Measurements from ENCODE around the gene ZMIZ2.

The ZMIZ2 gene

GRCh38 chr7:44733708-44734481, 14.8 kb upstream of the ZMIZ2 start:
- TF ChIP-seq, protein P1, sequence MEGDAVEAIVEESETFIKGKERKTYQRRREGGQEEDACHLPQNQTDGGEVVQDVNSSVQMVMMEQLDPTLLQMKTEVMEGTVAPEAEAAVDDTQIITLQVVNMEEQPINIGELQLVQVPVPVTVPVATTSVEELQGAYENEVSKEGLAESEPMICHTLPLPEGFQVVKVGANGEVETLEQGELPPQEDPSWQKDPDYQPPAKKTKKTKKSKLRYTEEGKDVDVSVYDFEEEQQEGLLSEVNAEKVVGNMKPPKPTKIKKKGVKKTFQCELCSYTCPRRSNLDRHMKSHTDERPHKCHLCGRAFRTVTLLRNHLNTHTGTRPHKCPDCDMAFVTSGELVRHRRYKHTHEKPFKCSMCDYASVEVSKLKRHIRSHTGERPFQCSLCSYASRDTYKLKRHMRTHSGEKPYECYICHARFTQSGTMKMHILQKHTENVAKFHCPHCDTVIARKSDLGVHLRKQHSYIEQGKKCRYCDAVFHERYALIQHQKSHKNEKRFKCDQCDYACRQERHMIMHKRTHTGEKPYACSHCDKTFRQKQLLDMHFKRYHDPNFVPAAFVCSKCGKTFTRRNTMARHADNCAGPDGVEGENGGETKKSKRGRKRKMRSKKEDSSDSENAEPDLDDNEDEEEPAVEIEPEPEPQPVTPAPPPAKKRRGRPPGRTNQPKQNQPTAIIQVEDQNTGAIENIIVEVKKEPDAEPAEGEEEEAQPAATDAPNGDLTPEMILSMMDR (IDR thresholded peaks at IDR 0.05; ENCODE audit: low read depth, low read length): no peak
- H3K4me3 ChIP-seq (ENCODE audit: low read depth, low read length): no peak overlapping the region

DNA sequence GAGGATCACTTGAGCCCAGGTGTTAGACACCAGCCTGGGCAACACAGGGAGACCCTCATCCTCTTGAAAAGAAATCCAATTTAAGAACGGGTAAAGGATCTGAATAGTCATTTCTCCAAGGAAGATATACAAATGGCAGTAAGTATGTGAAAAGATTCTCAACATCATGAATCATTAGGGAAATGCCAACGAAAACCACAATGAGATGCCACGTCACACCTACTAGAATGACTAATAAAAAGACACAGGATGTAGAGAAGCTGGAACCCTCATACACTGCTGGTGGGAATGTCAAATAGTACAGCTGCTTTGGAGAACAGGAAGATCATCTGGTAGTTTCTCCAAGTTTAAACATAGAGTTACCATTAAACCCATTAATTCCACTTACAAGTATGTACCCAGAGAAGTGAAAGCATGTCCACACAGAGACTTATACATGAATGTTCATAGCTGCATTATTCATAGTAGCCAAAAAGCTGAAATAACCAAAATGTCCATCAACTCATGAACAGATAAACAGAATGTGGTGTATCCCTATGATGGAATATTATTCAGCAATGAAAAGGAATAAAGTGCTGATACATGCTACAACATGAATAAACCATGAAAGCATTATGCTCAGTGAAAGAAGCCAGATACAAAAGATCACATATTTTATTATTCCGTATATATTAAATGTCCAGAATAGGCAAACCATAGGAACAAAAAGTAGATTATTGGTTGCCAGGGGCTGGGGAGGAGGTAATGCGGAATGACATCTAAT, 13.1 kb upstream of the ZMIZ2 start:
- H3K4me3 ChIP-seq (ENCODE audit: low read depth, low read length): 0 out of 2 replicates have a peak overlapping the region, but pooled peaks have one; percentile 22
- TF ChIP-seq, protein P1 (IDR thresholded peaks at IDR 0.05; ENCODE audit: low read depth, low read length): no peak

GRCh38 chr7:44736896-44737295, 11.8 kb upstream of the ZMIZ2 start:
- TF ChIP-seq, protein P1 (IDR thresholded peaks at IDR 0.05; ENCODE audit: low read depth, low read length): no peak
- no peak overlapping the region for H3K4me3 ChIP-seq (ENCODE audit: low read depth, low read length)

DNA sequence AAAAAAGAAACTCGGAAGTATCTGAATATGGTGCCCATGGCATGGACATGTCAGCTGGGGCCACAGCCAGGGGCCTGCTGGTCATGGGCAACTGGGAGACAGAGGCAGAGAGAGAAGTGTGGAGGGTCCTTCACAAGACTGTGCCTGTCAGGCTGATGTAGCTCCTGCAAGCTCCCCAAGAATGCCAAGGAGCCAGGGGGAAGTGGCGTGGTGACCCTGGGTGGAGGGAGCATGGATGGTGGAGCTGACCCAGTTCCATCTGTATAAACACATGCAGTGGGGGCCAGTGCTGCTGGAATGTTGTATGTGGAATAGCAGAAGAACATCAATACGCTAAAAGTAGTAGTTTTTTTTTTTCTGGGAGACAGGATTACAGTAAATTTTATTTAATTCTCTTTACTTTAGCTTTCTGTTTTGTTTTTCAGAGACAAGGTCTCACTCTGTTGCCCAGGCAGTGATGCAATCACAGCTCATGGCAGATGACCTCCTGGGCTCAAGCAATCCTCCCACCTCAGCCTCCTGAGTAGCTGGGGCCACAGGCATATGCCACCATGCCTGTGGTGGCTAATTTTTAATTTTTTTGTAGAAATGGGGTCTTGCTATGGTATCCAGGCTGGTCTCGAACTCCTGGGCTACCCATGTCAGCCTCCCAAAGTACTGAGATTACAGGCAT, 10.5 kb upstream of the ZMIZ2 start:
- H3K4me3 ChIP-seq (ENCODE audit: low read depth, low read length): no peak overlapping the region
- TF ChIP-seq, protein P1 (IDR thresholded peaks at IDR 0.05; ENCODE audit: low read depth, low read length): no peak

GRCh38 chr7:44738876-44739665, 9.6 kb upstream of the ZMIZ2 start:
- no peak overlapping the region for H3K4me3 ChIP-seq (ENCODE audit: low read depth, low read length)

DNA sequence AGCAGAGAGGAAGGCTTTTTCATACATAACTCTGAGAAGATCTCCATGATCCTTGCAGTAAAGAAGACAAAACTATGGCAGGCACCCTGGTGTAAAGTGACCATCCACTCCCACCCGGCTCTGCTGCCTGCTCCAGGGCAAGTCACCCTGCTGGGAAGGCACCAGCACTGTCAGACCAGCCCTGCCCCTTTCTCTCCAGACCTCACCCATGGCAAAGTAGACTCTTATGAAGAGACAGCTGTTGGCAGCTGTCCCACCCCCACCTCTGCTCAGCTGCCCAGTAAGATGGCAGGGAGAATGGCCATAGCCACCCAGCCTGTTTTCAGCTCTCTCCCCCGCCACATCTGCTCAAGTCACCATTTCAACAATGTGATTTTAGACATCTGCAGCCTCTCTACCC, 8.6 kb upstream of the ZMIZ2 start:
- TF ChIP-seq, protein P1 (IDR thresholded peaks at IDR 0.05; ENCODE audit: low read depth, low read length): no peak
- H3K4me3 ChIP-seq (ENCODE audit: low read depth, low read length): no peak overlapping the region

More at GRCh38 chr7:44738876-44739665, 9.6 kb upstream of the ZMIZ2 start:
- TF ChIP-seq, protein P1 (IDR thresholded peaks at IDR 0.05; ENCODE audit: low read depth, low read length): no peak
